ENCODE measurements around the gene EPHB6.

The EPHB6 gene

DNA sequence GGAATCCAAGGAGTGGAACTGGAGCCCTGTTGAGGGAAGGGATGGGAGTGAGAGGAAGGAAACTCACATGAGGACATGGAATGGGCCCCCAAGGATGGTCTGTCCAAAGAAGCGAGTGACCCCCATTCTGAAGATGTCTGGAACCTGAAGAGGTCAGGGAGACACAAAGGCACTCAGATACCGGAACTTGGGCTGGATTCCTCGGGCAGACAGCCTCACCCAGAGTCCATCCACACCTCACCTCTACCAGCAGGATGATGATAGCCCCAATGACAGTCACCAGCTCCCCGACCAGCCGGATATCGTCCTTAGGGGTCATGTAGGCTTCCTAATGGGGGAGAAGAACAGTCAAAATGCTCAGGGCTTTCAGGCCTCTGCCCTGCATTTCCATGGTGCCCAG is 20.0 kb downstream of the EPHB6 start:
- no peak for DNase-seq
- Mint-ChIP-seq H3K27me3 (no peaks in the 10 kb centered on the region), H3K4me1 (ENCODE audit: low read depth) (no peaks in the 10 kb centered on the region), H3K27ac (no peak overlapping the region), H3K4me3 (no peak overlapping the region), H3K9me3 (no peaks in the 10 kb centered on the region), H3K36me3 (ENCODE audit: low read depth) (peaks cover 4% of the 10 kb centered on the region)

DNA sequence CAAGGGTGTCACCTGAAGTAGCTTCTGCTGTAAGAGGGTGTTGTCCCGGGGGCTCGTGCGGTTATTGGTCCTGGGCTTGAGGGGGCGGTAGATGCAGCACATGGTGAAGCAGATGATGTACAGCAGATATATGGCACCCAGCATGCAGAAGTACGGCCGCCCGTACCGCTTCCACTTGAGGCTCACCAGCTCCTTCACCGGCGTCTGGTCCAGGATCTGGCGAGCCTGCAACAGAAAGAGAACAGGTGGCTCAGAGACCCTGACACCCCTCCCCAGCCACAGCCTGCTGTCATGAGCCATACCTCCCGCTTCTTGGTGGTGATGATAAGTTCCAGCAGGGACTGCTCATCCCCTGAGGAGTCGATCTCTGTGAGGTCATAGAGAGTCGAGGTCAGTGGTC is 20.6 kb downstream of the EPHB6 start:
- H3K4me3 Mint-ChIP-seq: no peak overlapping the region
- peaks cover 2% of the 10 kb centered on the region for H3K36me3 Mint-ChIP-seq (ENCODE audit: low read depth)
- DNase-seq: no peak
- no peaks in the 10 kb centered on the region for H3K9me3 Mint-ChIP-seq
- H3K27me3 Mint-ChIP-seq: no peaks in the 10 kb centered on the region
- no peaks in the 10 kb centered on the region for H3K4me1 Mint-ChIP-seq (ENCODE audit: low read depth)
- H3K27ac Mint-ChIP-seq: no peak overlapping the region

DNA sequence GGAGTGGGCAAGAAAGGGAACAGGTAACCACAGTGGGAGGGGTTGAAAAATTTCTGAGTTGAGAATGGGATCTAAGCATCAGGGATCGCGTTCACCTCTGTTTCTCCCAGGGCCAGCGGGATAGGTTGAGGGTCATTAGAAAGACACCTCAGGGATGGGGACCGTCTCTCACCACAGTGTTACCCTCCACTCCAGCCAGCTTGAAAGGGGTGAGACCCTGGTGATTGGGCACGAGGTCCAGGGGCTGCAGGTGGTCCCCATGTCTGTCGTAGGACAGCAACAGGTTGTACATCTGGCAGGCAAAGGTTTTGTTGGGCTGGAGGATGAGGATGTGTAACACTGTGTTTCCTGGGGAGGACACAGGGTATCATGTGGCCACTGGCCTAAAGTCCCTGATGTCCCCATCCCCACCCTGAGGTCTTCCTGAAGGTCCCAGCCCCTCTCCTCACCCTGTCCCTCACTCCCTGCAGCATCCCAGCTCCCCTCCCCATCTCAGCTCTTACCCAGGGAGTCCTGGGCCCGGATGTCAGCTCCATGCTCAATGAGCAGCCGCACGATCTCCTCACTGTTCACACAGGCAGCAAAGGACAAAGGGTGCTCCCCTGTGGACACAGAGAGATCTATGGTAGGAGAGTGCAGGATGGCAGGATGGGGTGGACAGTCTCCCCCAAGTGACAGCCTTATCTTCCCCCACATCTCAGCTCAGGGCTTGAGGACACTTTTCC is 21.5 kb downstream of the EPHB6 start:
- no peaks in the 10 kb centered on the region for H3K4me1 Mint-ChIP-seq (ENCODE audit: low read depth)
- no peak for DNase-seq
- no peaks in the 10 kb centered on the region for H3K9me3 Mint-ChIP-seq
- no peaks in the 10 kb centered on the region for H3K27me3 Mint-ChIP-seq
- no peak overlapping the region for H3K4me3 Mint-ChIP-seq
- no peak overlapping the region for H3K27ac Mint-ChIP-seq
- H3K36me3 Mint-ChIP-seq (ENCODE audit: low read depth): no peaks in the 10 kb centered on the region

DNA sequence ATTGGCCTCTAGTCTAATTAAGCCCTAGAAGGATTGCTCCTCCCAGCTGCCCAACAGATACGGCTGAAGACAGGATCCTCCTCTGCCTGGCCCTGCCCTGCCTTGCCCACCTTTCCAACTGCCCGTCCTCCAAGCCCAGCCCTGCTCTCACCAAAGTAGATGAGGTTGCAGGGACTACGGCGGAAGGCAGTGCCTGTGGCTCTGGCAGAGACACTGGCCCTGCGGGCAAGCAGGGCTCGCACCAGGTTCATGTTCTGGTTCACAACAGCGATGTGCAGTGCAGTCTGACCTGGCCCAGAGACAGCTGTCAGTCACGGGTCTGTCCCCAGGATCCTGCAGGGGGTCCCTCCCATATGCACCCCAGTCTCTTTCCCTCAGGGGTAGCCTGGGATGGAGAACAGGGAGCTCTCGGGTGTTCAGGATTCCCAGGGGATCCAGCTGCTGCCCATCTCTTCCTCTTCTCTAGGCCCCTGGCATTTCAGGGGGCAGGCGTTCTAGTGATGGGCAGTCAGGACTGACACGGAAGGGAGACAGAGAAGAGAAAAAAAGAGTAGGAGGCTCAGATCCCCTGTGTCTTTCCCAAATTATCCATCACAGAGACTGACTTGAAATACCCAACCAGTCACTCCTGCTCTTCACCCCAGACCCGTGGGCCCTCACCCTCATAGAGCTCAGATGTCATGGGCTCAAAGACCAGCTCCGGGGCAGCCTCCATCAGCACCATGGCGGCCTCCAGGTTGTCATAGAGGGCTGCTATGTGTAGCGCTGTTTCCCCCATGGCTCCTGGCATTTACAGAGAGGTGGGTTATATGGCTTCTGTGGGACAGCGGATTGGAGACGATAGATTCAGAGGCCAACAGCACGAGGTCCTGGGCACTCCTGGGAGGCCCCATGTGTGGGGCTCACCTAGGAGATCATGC is 22.4 kb downstream of the EPHB6 start:
- no peaks in the 10 kb centered on the region for H3K4me1 Mint-ChIP-seq (ENCODE audit: low read depth)
- H3K4me3 Mint-ChIP-seq: no peak overlapping the region
- no peaks in the 10 kb centered on the region for H3K36me3 Mint-ChIP-seq (ENCODE audit: low read depth)
- H3K9me3 Mint-ChIP-seq: no peaks in the 10 kb centered on the region
- no peak overlapping the region for H3K27ac Mint-ChIP-seq
- peaks cover 3% of the 10 kb centered on the region for H3K27me3 Mint-ChIP-seq
- no peak for DNase-seq

DNA sequence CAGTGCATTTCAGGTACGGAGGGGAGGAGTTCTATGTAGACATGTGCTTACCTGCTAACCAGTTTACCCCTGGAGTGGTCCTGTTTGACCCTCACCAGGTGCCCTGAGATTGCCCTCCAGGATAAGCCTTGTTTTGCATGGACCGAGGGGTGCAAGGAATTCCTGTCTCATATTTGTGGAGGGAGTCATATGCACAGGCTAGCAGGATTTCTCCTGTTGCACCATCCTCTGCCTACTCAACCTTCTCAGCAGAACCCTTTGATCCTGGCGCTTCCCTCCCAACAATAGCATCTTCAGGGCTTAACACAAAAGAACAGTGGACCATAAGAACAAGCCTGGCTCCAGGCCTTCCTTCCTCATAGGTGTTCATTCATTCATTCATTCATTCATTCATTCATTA is 23.4 kb downstream of the EPHB6 start:
- Mint-ChIP-seq H3K27ac (no peak overlapping the region), H3K4me3 (no peak overlapping the region)

DNA sequence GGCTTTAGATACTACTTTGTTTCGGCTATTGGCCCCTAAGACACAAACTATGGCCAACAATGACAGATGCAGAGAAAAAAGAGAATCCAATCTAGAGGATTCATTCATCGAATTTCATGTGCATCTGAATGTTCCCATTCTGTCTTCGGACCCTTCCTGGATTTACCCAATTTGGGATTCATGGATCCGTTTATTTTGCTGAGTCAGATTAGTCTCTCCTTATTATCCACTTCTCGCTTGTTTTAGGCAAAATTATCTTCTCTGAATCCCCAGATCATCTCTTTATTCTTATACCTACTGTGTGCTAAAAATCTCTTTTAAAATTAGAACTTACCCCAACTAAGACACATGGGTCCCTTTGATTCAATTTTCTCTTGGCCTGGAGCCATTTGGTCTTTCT is 24.2 kb downstream of the EPHB6 start:
- H3K36me3 Mint-ChIP-seq (ENCODE audit: low read depth): no peaks in the 10 kb centered on the region
- no peaks in the 10 kb centered on the region for H3K4me1 Mint-ChIP-seq (ENCODE audit: low read depth)
- H3K9me3 Mint-ChIP-seq: no peaks in the 10 kb centered on the region
- DNase-seq: no peak
- peaks cover 3% of the 10 kb centered on the region for H3K27me3 Mint-ChIP-seq
- H3K27ac Mint-ChIP-seq: no peak overlapping the region
- H3K4me3 Mint-ChIP-seq: no peak overlapping the region

More for the DNA sequence above, 23.4 kb downstream of the EPHB6 start:
- DNase-seq: no peak
- Mint-ChIP-seq H3K27me3 (peaks cover 3% of the 10 kb centered on the region), H3K4me1 (ENCODE audit: low read depth) (no peaks in the 10 kb centered on the region), H3K9me3 (no peaks in the 10 kb centered on the region), H3K36me3 (ENCODE audit: low read depth) (no peaks in the 10 kb centered on the region)

DNA sequence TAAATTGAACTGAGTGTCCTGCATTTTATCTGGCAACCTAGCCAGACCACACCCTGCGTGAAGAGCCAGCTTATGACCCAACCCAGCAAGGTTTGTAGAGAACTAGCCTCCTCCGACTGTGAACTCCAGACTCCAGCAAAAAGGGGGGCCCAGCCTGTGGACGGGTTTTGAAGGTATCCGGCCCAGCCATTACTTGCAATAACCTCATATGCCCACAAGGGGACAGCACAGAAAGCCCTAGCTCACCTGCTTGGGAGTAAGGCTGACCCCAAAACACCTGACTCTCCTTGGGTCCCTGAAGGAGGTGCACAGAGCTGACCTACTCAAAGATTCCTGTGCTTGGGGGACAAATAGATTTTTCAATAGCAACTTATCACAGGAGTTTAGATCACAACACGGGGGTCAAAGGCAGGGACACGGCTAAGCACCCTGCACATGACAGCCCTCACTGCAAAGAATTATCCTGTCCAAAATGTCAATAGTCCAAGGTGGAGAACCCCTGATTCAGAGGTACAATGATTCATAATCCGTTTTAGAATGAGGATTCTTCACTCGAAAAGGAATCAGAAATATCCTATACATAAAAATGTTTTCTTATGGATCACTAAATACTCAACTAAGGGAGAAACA is 26.1 kb downstream of the EPHB6 start:
- Mint-ChIP-seq H3K4me3 (no peak overlapping the region), H3K36me3 (ENCODE audit: low read depth) (no peaks in the 10 kb centered on the region), H3K9me3 (no peaks in the 10 kb centered on the region), H3K27me3 (peaks cover 3% of the 10 kb centered on the region), H3K4me1 (ENCODE audit: low read depth) (no peaks in the 10 kb centered on the region), H3K27ac (no peak overlapping the region)
- peak; percentile 50 for DNase-seq

DNA sequence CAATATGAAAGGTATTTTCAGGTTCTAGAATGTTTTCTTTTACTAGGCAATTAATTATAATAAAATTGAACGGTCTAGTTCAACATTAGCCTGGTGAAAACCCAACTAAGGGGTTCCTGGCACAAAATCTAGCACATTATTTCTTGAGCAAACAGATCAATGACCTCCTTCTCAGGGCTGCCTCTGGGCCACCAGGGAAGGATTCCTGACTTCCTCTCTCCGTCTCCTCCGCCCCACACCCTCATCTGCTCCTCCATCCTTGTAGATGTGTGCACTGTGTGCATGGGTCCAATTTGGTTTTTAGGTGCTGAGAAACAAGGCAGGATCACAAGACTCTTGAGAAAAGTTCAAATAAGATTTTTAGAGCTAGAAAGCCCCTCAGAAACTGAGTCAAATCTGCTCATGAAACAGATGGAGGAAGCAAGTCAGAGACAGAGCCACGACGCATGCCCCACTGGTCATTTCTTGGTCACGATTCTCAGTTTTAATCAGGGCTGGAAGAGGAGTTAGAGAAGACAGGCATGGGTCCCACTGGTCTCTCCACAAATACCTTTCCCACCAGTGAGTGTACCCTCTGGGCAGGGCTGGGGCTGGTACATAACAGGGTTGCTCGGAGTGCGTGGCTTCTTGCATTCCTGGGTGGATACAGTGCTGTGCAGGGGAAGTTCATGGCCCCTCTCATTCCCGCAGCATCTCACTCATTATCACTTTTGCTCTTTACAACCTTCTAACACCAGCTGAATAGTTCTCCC is 26.9 kb downstream of the EPHB6 start:
- H3K27ac Mint-ChIP-seq: no peak overlapping the region
- H3K4me3 Mint-ChIP-seq: no peak overlapping the region
- peaks cover 3% of the 10 kb centered on the region for H3K27me3 Mint-ChIP-seq
- DNase-seq: no peak
- H3K9me3 Mint-ChIP-seq: no peaks in the 10 kb centered on the region
- no peaks in the 10 kb centered on the region for H3K4me1 Mint-ChIP-seq (ENCODE audit: low read depth)
- no peaks in the 10 kb centered on the region for H3K36me3 Mint-ChIP-seq (ENCODE audit: low read depth)

DNA sequence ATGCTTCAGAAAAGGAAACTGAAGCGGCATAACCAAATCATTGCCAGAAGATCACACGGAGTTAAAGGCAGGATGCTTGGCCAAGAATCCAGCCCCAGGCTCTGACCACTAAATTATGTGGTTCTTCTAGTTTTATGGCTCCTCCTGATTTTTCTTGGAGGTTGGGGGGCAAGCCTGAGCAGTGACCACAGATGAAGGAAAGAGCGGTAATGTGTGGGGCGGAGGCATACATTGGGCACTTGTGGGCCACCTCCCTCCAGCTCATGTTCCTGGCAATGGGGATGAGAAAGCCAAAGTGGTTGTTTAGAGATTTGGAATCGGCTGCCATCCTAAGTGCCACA is 27.4 kb downstream of the EPHB6 start:
- Mint-ChIP-seq H3K4me3 (no peak overlapping the region), H3K4me1 (ENCODE audit: low read depth) (no peaks in the 10 kb centered on the region), H3K27ac (no peak overlapping the region), H3K9me3 (no peaks in the 10 kb centered on the region), H3K36me3 (ENCODE audit: low read depth) (no peaks in the 10 kb centered on the region), H3K27me3 (peaks cover 3% of the 10 kb centered on the region)
- no peak for DNase-seq

DNA sequence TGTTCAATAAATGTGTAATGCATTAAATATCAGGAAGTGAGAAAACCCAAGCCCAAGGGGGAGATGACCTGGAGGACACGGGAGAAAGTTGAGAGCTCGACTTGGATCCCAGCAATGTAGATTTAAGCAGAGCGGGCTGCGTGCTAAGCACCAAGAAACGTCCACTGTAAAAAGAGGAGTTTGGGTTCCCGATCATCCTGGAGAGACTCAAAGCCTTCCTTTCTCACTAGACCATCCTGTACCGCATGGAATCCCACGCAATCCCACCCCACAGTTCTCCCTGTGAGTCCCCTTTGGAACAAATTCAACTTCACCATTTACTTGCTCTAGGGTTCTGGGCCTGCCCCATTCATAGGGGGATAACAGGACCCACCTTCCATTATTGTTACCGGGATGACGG is 28.3 kb downstream of the EPHB6 start:
- peak; percentile 8 for DNase-seq
- Mint-ChIP-seq H3K27ac (no peak overlapping the region), H3K27me3 (peaks cover 3% of the 10 kb centered on the region), H3K9me3 (no peaks in the 10 kb centered on the region), H3K4me1 (ENCODE audit: low read depth) (no peaks in the 10 kb centered on the region), H3K4me3 (no peak overlapping the region), H3K36me3 (ENCODE audit: low read depth) (no peaks in the 10 kb centered on the region)

DNA sequence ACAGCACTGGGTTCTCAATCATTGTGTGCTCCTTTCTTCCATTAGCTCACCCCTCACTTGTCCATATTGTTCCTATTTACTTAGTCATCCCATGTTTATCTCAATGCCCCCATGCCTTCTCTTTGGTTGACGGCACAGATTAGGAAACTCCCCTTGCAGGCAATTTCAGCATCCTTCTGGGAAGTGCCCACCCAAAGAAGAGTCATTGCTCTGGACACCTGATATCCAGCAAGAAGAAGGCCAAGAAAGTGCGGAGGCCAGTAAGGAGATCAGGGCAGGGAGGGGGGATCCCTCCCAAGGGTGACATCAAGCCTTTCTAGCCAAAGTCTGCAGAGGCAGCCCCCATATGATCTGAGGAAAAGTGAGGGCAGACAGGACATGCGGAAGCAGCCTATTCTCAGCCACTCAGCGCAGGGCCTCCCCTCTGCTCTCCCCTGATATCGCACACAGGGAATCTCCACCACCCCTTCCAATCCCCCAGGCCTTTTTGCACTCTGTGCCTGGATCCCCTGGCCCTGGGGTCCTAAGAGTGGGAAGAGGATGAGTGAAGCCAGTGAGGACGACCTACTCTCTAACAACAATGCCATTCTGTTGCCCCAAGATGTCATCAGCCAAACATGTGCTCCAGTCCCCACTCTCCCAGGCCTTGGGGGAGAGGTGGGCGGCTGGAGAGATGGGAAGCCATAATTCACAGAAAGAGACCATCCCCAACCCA is 28.9 kb downstream of the EPHB6 start:
- Mint-ChIP-seq H3K27me3 (peaks cover 3% of the 10 kb centered on the region), H3K4me1 (ENCODE audit: low read depth) (no peaks in the 10 kb centered on the region), H3K36me3 (ENCODE audit: low read depth) (no peaks in the 10 kb centered on the region), H3K9me3 (no peaks in the 10 kb centered on the region), H3K4me3 (no peak overlapping the region), H3K27ac (no peak overlapping the region)
- DNase-seq: peak; percentile 19

DNA sequence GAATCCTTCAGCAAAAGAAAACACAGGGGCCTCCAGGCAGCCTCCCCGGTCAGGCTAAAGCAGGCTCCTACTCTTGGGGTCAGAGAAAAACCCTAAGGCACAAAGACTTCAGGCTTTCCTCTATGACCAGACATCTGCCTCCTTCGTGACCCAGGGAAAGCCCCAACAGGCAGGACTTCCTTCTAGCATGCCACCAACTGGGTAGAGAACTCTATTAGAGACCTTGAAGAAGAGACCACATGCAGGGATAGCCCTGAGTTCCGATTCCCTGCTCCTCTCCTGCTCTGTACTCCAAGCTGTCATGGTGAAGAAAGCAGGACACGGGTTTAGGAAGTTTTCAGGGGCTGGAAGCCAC is 29.4 kb downstream of the EPHB6 start:
- H3K9me3 Mint-ChIP-seq: no peaks in the 10 kb centered on the region
- no peak for DNase-seq
- H3K4me1 Mint-ChIP-seq (ENCODE audit: low read depth): no peaks in the 10 kb centered on the region
- H3K27me3 Mint-ChIP-seq: peaks cover 3% of the 10 kb centered on the region
- no peaks in the 10 kb centered on the region for H3K36me3 Mint-ChIP-seq (ENCODE audit: low read depth)
- no peak overlapping the region for H3K27ac Mint-ChIP-seq
- H3K4me3 Mint-ChIP-seq: no peak overlapping the region

DNA sequence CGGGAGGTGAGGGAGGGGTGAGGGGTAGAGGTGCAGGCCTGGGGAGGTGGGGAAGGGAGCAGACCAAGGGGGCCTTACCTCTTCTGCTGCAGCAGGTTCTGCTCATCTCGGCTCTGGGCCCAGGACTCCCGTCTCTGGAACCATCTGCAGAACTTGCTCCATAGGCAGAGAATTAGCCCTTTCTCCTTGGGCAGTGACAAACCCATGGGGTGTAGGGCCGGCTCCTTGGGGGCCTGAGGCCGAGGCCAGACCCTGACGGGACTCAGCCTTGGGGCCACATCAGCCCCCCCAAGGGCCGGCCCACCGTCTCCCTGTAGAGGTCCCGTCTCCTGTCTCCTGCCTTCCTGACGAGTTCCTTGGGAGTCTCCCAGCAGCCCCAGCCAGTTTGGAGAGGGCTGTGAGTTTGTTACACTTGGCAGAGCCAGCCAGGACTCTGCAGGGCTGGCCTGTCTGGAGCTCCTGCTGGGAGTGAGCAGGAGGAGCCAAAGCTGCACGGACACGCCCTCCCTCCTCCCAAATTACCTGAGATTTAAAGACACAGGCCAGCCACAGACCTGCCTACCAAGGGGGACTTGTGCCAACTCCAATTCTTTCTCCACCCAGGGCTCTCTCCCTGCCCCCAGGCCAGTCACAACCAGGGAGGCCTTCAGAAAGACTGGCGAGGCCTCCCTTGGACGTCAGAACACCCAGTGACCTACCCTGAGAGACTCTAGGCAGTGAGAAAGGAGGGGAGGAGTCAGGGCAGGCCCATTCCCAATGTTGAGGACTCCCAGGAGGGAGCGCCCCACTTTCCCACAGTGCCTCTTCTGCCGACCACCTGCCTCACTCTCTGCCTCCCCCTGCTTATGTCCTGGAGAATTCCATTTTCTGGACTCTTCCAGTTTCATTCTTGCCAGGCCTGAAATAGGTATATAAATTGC is 30.7 kb downstream of the EPHB6 start, which contains the start of gene TRPV6:
TRPV6 (minus strand) TSS at position 435 of the 920 bp plus-strand sequence.
- Mint-ChIP-seq H3K36me3 (ENCODE audit: low read depth) (no peaks in the 10 kb centered on the region), H3K4me1 (ENCODE audit: low read depth) (no peaks in the 10 kb centered on the region), H3K27ac (no peak within 1 kb of the TSS), H3K27me3 (peaks cover 3% of the 10 kb centered on the region), H3K9me3 (no peaks in the 10 kb centered on the region), H3K4me3 (no peak within 1 kb of the TSS)
- peak; percentile 20 for DNase-seq

Measured in activated T-cell treated with anti-CD3 and anti-CD28 coated beads, Interleukin-2, amount 50 U/mL, for 24 hours (primary cell).